ENCODE measurements around the gene CNDP1. TPM values are rescaled to one million over a fixed set of nuclear protein-coding genes. Genes with fewer than 3 reads are reported as not detected.

The CNDP1 gene
- total and polyA plus RNA-seq, 2 donors (not counting 1 experiment from before 2014, with no cell fraction given): 0.19 to 0.57 TPM

DNA sequence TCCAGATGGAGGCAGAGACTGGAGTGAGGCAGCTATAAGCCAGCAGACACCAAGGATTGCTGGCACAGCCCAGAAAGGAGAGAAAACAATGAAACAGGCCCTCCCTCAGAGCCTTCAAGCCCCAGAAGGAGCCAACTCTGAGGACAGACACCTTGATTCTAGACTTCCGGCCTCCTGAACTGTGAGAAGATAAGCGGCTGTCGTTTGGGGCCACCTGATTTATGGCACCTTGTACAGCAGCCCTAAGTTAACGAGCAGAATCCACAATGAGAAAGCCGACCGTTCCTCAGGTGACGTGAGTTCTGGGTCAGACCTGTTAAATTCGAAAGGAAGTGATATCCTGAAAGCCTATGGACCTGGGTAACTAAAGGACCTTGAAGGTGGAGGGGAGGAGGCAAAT, 45.4 kb upstream of the CNDP1 start:
- Histone ChIP-seq H3K9me3 (ENCODE audit: control extremely low read depth in 1 of 3, control insufficient read depth in 2 of 3, insufficient read depth in 1 of 3, low read length in 2 of 3) (peaks cover 0 to 8% (median 0%) of the 10 kb centered on the region in 3 donors), H3K27me3 (replicated peaks in 1 of 4; ENCODE audit: control extremely low read depth in 1 of 4, control insufficient read depth in 3 of 4, insufficient read depth in 4 of 4, low read length in 3 of 4) (no peaks in the 10 kb centered on the region), H3K4me1 (ENCODE audit: control insufficient read depth in 2 of 2, insufficient read depth in 2 of 2, low read length in 2 of 2) (peaks cover 10 to 14% of the 10 kb centered on the region in 2 donors), H3K79me2 (ENCODE audit: control insufficient read depth, insufficient read depth, low read length) (no peaks in the 10 kb centered on the region), H2AFZ (ENCODE audit: insufficient read depth, low read depth, low read length, poor library complexity, severe bottlenecking) (no peak overlapping the region), H3K27ac (ENCODE audit: low read length in 2 of 2) (no peak overlapping the region), H3K4me2 (replicated peaks; ENCODE audit: low read depth, low read length, poor library complexity, severe bottlenecking) (no peak overlapping the region), H3K4me3 (ENCODE audit: control extremely low read depth in 1 of 5, extremely low read depth in 1 of 5, insufficient read depth in 1 of 5, low read depth in 2 of 5, low read length in 4 of 5) (no peak overlapping the region), H3K9ac (ENCODE audit: low read length) (no peak overlapping the region), H3K36me3 (replicated peaks in 1 of 2; ENCODE audit: control extremely low read depth in 1 of 2, control insufficient read depth in 1 of 2, extremely low read depth in 1 of 2, insufficient read depth in 2 of 2, low read length in 1 of 2) (no peaks in the 10 kb centered on the region), H4K20me1 (ENCODE audit: control insufficient read depth, insufficient read depth, low read length, poor library complexity, severe bottlenecking) (no peaks in the 10 kb centered on the region)
- H3K4me1 Mint-ChIP-seq: peaks cover 10% of the 10 kb centered on the region
- POLR2A ChIA-PET: no interaction called here
- intact Hi-C loops (cut with micrococcal nuclease): no loop called here
- H3K27me3 Mint-ChIP-seq: peaks cover 13% of the 10 kb centered on the region
- no peak overlapping the region for H3K4me3 Mint-ChIP-seq
- CTCF ChIA-PET: no interaction called here
- ATAC-seq (ENCODE audit: low read depth) (no peak), DNase-seq (no peak)
- TF ChIP-seq, protein P1, sequence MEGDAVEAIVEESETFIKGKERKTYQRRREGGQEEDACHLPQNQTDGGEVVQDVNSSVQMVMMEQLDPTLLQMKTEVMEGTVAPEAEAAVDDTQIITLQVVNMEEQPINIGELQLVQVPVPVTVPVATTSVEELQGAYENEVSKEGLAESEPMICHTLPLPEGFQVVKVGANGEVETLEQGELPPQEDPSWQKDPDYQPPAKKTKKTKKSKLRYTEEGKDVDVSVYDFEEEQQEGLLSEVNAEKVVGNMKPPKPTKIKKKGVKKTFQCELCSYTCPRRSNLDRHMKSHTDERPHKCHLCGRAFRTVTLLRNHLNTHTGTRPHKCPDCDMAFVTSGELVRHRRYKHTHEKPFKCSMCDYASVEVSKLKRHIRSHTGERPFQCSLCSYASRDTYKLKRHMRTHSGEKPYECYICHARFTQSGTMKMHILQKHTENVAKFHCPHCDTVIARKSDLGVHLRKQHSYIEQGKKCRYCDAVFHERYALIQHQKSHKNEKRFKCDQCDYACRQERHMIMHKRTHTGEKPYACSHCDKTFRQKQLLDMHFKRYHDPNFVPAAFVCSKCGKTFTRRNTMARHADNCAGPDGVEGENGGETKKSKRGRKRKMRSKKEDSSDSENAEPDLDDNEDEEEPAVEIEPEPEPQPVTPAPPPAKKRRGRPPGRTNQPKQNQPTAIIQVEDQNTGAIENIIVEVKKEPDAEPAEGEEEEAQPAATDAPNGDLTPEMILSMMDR (IDR thresholded peaks at IDR 0.05): no peak
- no peak for TF ChIP-seq EZH2 (IDR thresholded peaks at IDR 0.05; ENCODE audit: borderline replicate concordance, insufficient read depth, low read depth, low read length, poor library complexity, severe bottlenecking)
- no peak overlapping the region for H3K27ac Mint-ChIP-seq
- no peaks in the 10 kb centered on the region for H3K9me3 Mint-ChIP-seq (ENCODE audit: insufficient read depth)
- WGBS (ENCODE audit: insufficient coverage): 94% methylated on average over 8 of the region's 8 CpGs

DNA sequence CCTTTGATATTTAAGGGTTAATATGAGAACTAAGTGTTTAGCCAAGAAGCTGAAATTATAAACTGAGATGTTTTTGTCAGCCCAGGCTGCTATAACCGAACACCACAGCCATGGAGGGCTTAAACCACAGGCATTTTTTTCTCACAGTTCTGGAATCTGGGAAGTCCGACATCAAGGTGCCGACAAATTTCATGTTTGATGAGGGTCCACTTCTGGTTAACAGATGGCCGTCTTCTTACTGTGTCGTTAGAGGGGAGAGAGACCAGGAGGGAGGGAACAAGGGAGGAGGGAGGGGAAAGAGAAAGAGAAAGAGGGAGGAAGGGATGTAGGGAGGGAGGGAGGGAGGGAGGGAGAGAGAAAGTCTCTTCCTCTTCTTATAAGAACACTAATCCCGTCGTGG, 44.6 kb upstream of the CNDP1 start:
- no peak for DNase-seq
- no peaks in the 10 kb centered on the region for H3K27me3 ChIP-seq (replicated peaks in 1 of 4; ENCODE audit: control extremely low read depth in 1 of 4, control insufficient read depth in 3 of 4, insufficient read depth in 4 of 4, low read length in 3 of 4)
- WGBS (ENCODE audit: insufficient coverage): 83% methylated on average over 3 of the region's 7 CpGs
- H3K4me3 Mint-ChIP-seq: no peak overlapping the region
- ATAC-seq (ENCODE audit: low read depth): no peak
- H3K79me2 ChIP-seq (ENCODE audit: control insufficient read depth, insufficient read depth, low read length): no peaks in the 10 kb centered on the region
- TF ChIP-seq, protein P1 (IDR thresholded peaks at IDR 0.05): no peak
- no peak for TF ChIP-seq EZH2 (IDR thresholded peaks at IDR 0.05; ENCODE audit: borderline replicate concordance, insufficient read depth, low read depth, low read length, poor library complexity, severe bottlenecking)
- no peak overlapping the region for H3K27ac ChIP-seq (ENCODE audit: low read length in 2 of 2)
- no peaks in the 10 kb centered on the region for H3K36me3 ChIP-seq (replicated peaks in 1 of 2; ENCODE audit: control extremely low read depth in 1 of 2, control insufficient read depth in 1 of 2, extremely low read depth in 1 of 2, insufficient read depth in 2 of 2, low read length in 1 of 2)
- H3K4me1 Mint-ChIP-seq: peaks cover 6% of the 10 kb centered on the region
- no peak overlapping the region for H3K4me3 ChIP-seq (ENCODE audit: control extremely low read depth in 1 of 5, extremely low read depth in 1 of 5, insufficient read depth in 1 of 5, low read depth in 2 of 5, low read length in 4 of 5)
- peaks cover 0 to 8% (median 0%) of the 10 kb centered on the region in 3 donors for H3K9me3 ChIP-seq (ENCODE audit: control extremely low read depth in 1 of 3, control insufficient read depth in 2 of 3, insufficient read depth in 1 of 3, low read length in 2 of 3)
- no peak overlapping the region for H3K4me2 ChIP-seq (replicated peaks; ENCODE audit: low read depth, low read length, poor library complexity, severe bottlenecking)
- H4K20me1 ChIP-seq (ENCODE audit: control insufficient read depth, insufficient read depth, low read length, poor library complexity, severe bottlenecking): no peaks in the 10 kb centered on the region
- no peaks in the 10 kb centered on the region for H3K9me3 Mint-ChIP-seq (ENCODE audit: insufficient read depth)
- H3K27ac Mint-ChIP-seq: no peak overlapping the region
- peaks cover 8 to 11% of the 10 kb centered on the region in 2 donors for H3K4me1 ChIP-seq (ENCODE audit: control insufficient read depth in 2 of 2, insufficient read depth in 2 of 2, low read length in 2 of 2)
- H3K27me3 Mint-ChIP-seq: peaks cover 10% of the 10 kb centered on the region
- intact Hi-C loops (cut with micrococcal nuclease): loop anchor here (10.0 kb wide), 1 partner anchor 425 kb away; no protein-coding TSS in a partner anchor
- CTCF ChIA-PET: no interaction called here
- no peak overlapping the region for H3K9ac ChIP-seq (ENCODE audit: low read length)
- no peak overlapping the region for H2AFZ ChIP-seq (ENCODE audit: insufficient read depth, low read depth, low read length, poor library complexity, severe bottlenecking)
- POLR2A ChIA-PET: no interaction called here

Measured in B cell (primary cell).